Right lung (tissue), 5 donors: ENCODE data around the gene KITLG. TPM values are rescaled to one million over a fixed set of nuclear protein-coding genes. Genes with fewer than 3 reads are reported as not detected.
"Not testable (repeated sequence)": the region's sequence is repeated elsewhere in the genome, so short reads cannot be mapped to it uniquely, and the experiment has no call there.

Experiments
- DNase-seq, 2 donors: peaks; one replicate each; pipeline ENCODE4 v3.0.0-alpha.2; 2013
- polyA plus RNA-seq, 5 donors: library from polyadenylated mRNA; unstranded; fragments of 120-200 nt; gene quantifications; one replicate each; pipeline versions ENCODE4 v1.2.1 to v1.2.3, GENCODE V29; 2013; ENCODE audit warnings: inconsistent platforms in 1 of 5, low replicate concordance in 1 of 5; ENCODE audit not compliant: insufficient read length in 5 of 5, insufficient read depth in 1 of 5

Gene KITLG
- polyA plus RNA-seq, 5 donors: 24.8 to 54.1 (median 39.8) TPM

GRCh38 chr12:88496891-88497371 lies 83.3 kb downstream of the KITLG start:
- no peak for DNase-seq

GRCh38 chr12:88496429-88496828 lies 83.8 kb downstream of the KITLG start:
- DNase-seq: no peak

GRCh38 chr12:88495031-88495430 lies 85.2 kb downstream of the KITLG start:
- no peak for DNase-seq

GRCh38 chr12:88494520-88494919 lies 85.8 kb downstream of the KITLG start:
- DNase-seq: no peak

- no peak for DNase-seq
Observed at GRCh38 chr12:88493636-88494035, 86.6 kb downstream of the KITLG start.

GRCh38 chr12:88490425-88490824 lies 89.8 kb downstream of the KITLG start:
- DNase-seq: no peak

- no peak for DNase-seq
Observed at GRCh38 chr12:88472775-88473174, 107.5 kb downstream of the KITLG start.

- DNase-seq: no peak
Observed at GRCh38 chr12:88472248-88472647, 108.0 kb downstream of the KITLG start.

GRCh38 chr12:88471331-88472045 lies 108.8 kb downstream of the KITLG start:
- DNase-seq: peak in 1 of 2 donors; percentile 22

GRCh38 chr12:88469154-88469553 lies 111.1 kb downstream of the KITLG start:
- DNase-seq: peak in 1 of 2 donors; percentile 23

- peak in 1 of 2 donors; percentile 48 for DNase-seq
Observed at GRCh38 chr12:88468581-88468980, 111.7 kb downstream of the KITLG start.

- not testable (repeated sequence) for DNase-seq
Observed at GRCh38 chr12:88466708-88467107, 113.6 kb downstream of the KITLG start.

GRCh38 chr12:88458327-88458726 lies 121.9 kb downstream of the KITLG start:
- DNase-seq: no peak

GRCh38 chr12:88453323-88453722 lies 126.9 kb downstream of the KITLG start:
- no peak for DNase-seq

GRCh38 chr12:88451205-88451604 lies 129.1 kb downstream of the KITLG start:
- DNase-seq: no peak

- DNase-seq: no peak
Observed at GRCh38 chr12:88450136-88450535, 130.1 kb downstream of the KITLG start.

GRCh38 chr12:88448337-88448915 lies 131.8 kb downstream of the KITLG start:
- DNase-seq: no peak

GRCh38 chr12:88445705-88446394 lies 134.4 kb downstream of the KITLG start:
- DNase-seq: no peak

- no peak for DNase-seq
Observed at GRCh38 chr12:88444481-88444880, 135.8 kb downstream of the KITLG start.
